K562 (cell line): ENCODE data around the gene CYP2J2. TPM values are rescaled to one million over a fixed set of nuclear protein-coding genes. Genes with fewer than 3 reads are reported as not detected.

Source experiments
- ATAC-seq: fragments of 200-7000 bp; cut with Tn5 transposase; 3 replicates; pipeline ENCODE4 v1.9.1; 2020; ENCODE audit warnings: moderate library complexity
- BruUV-seq: library from RNA; stranded (reverse); fragments of 400-500 nt; replicated peaks from 2 replicates; lab custom pipeline; 2021; lab: Mats Ljungman, UMichigan
- CTCF ChIA-PET: fragments of 300-600 bp; formaldehyde crosslinking; extraction: SDS; loops from one replicate; lab custom pipeline; 2021; ENCODE audit warnings: low intra/inter-chr PET ratio; lab: Yijun Ruan, JAX
- POLR2A ChIA-PET: fragments of 300-600, 350-650 bp; sonication (Branson Sonifier 250); formaldehyde crosslinking; extraction: SDS; loops from one replicate; lab custom pipeline; 2021; ENCODE audit warnings: antibody characterized with exemption, inconsistent platforms; lab: Yijun Ruan, JAX
- DNase-seq, 4 experiments: peaks; one replicate each; pipeline versions ENCODE4 v3.0.0 to v3.0.0-alpha.2; 2011 to 2018; ENCODE audit warnings: low spot score in 3 of 4, mixed read lengths in 3 of 4; ENCODE audit errors: extremely low read depth in 1 of 4
- FAIRE-seq: peaks from 2 replicates; lab custom pipeline; 2011; peaks lifted over from hg19 to GRCh38; lab: Jason Lieb, UNC
- H2AFZ ChIP-seq: 2 replicates; pipeline ENCODE4 v1.6.0; 2011; ENCODE audit warnings: low read depth, low read length, control low read depth, inconsistent platforms
- H3K27ac ChIP-seq: fragments of 200-600 bp; 3 replicates; pipeline ENCODE4 v1.8.0; 2011; ENCODE audit warnings: low read depth, mild to moderate bottlenecking, control low read depth, inconsistent platforms, low read length, moderate library complexity, mixed read lengths; ENCODE audit errors: extremely low read depth
- H3K27me3 ChIP-seq, 2 experiments: fragments of 300-600 bp in 1 of 2; 2 replicates in 1 of 2; 3 replicates in 1 of 2; pipeline versions ENCODE4 v1.6.0 to v1.8.0; 2011; ENCODE audit warnings: inconsistent platforms in 2 of 2, low read length in 2 of 2, mild to moderate bottlenecking in 1 of 2, mixed read lengths in 1 of 2, moderate library complexity in 1 of 2; ENCODE audit not compliant: control insufficient read depth in 2 of 2, insufficient read depth in 2 of 2
- H3K36me3 ChIP-seq: fragments of 300-600 bp; 3 replicates; pipeline ENCODE4 v1.8.0; 2011; ENCODE audit warnings: mild to moderate bottlenecking, low read length, inconsistent platforms; ENCODE audit not compliant: control insufficient read depth, insufficient read depth
- H3K4me1 ChIP-seq, 2 experiments: fragments of 200-600 bp in 1 of 2; replicated peaks in 1 of 2; 2 replicates in 1 of 2; 3 replicates in 1 of 2; pipeline versions ENCODE4 v1.5.1 to v1.8.0; 2011; ENCODE audit warnings: inconsistent platforms in 2 of 2, low read length in 2 of 2, mild to moderate bottlenecking in 1 of 2, mixed read lengths in 1 of 2, moderate library complexity in 1 of 2; ENCODE audit not compliant: control insufficient read depth in 2 of 2, insufficient read depth in 2 of 2
- H3K4me2 ChIP-seq: 2 replicates; pipeline ENCODE4 v1.6.1; 2011; ENCODE audit warnings: low read length, control low read depth, inconsistent platforms, mixed read lengths; ENCODE audit not compliant: insufficient read depth
- H3K4me3 ChIP-seq: fragments of 200-600 bp; sonication (generic), shearing (Covaris generic); 2 replicates; pipeline ENCODE4 v1.5.1; 2016; ENCODE audit warnings: control low read depth, inconsistent platforms
- H3K79me2 ChIP-seq: fragments of 200-600 bp; 3 replicates; pipeline ENCODE4 v1.8.0; 2011; ENCODE audit warnings: low read length, inconsistent platforms; ENCODE audit not compliant: control insufficient read depth, insufficient read depth
- H3K9ac ChIP-seq, 2 experiments: 2 replicates each; pipeline versions ENCODE4 v1.6.0 to v1.6.1; 2011; ENCODE audit warnings: low read depth in 2 of 2, low read length in 2 of 2, control low read depth in 1 of 2, inconsistent platforms in 1 of 2, mild to moderate bottlenecking in 1 of 2, mixed read lengths in 1 of 2; ENCODE audit not compliant: insufficient read depth in 1 of 2
- H3K9me1 ChIP-seq: one replicate; pipeline ENCODE4 v1.6.0; 2011; ENCODE audit warnings: inconsistent platforms, mild to moderate bottlenecking, low read length, moderate library complexity; ENCODE audit not compliant: control insufficient read depth, insufficient read depth
- H3K9me3 ChIP-seq: replicated peaks from 2 replicates; pipeline ENCODE4 v1.5.1; 2011; ENCODE audit warnings: low read depth, low read length, inconsistent platforms; ENCODE audit not compliant: control insufficient read depth, insufficient read depth
- H4K20me1 ChIP-seq: replicated peaks from 2 replicates; pipeline ENCODE4 v1.6.1; 2011; ENCODE audit warnings: low read length, inconsistent platforms, mixed read lengths; ENCODE audit not compliant: control insufficient read depth, insufficient read depth
- CBX3 ChIP-seq, 2 experiments: IDR thresholded peaks; 1 replicate in 1 of 2; 2 replicates in 1 of 2; pipeline ENCODE4 v1.6.1; 2012; ENCODE audit warnings: inconsistent platforms in 2 of 2, low read length in 2 of 2, borderline replicate concordance in 1 of 2, control low read depth in 1 of 2
- CSDE1 ChIP-seq, 2 experiments: fragments of 450-650 bp; IDR thresholded peaks; 2 replicates each; pipeline ENCODE4 v1.6.1; 2016; ENCODE audit warnings: mild to moderate bottlenecking in 1 of 2
- DMBX1 ChIP-seq: fragments of 250-450 bp; sonication (Bioruptor Pico); IDR thresholded peaks from 2 replicates; pipeline ENCODE4 v1.8.0; 2022; ENCODE audit warnings: inconsistent platforms, mild to moderate bottlenecking, moderate library complexity, borderline replicate concordance
- ELF1 ChIP-seq: fragments of 200-800 bp; sonication (Bioruptor generic); IDR thresholded peaks from 2 replicates; pipeline ENCODE4 v1.6.1; 2016; ENCODE audit warnings: missing genetic modification characterization, missing compliant biosample characterization
- GTF2E2 ChIP-seq: fragments of 200-800 bp; sonication (Bioruptor generic); IDR thresholded peaks from 2 replicates; pipeline ENCODE4 v1.6.1; 2016; ENCODE audit warnings: missing genetic modification characterization, missing compliant biosample characterization
- HOXB6 ChIP-seq: fragments of 250-450 bp; sonication (Bioruptor Pico); IDR thresholded peaks from 2 replicates; pipeline ENCODE4 v1.5.1; 2022; ENCODE audit warnings: mild to moderate bottlenecking, borderline replicate concordance
- KDM1A ChIP-seq, 2 experiments: fragments of 450-650 bp; IDR thresholded peaks; 2 replicates each; pipeline ENCODE4 v1.6.1; 2016; ENCODE audit warnings: mild to moderate bottlenecking in 2 of 2
- NBN ChIP-seq: fragments of 450-650 bp; IDR thresholded peaks from 2 replicates; pipeline ENCODE4 v1.6.1; 2016; ENCODE audit warnings: low read depth, mild to moderate bottlenecking
- NCOA1 ChIP-seq: fragments of 450-650 bp; IDR thresholded peaks from 2 replicates; pipeline ENCODE4 v1.6.1; 2016; ENCODE audit warnings: low read depth
- NELFE ChIP-seq: IDR thresholded peaks from 2 replicates; pipeline ENCODE4 v1.6.1; 2011; ENCODE audit warnings: mild to moderate bottlenecking; ENCODE audit not compliant: insufficient read depth, insufficient read length
- NRF1 ChIP-seq, 2 experiments: fragments of 450-650 bp; IDR thresholded peaks in 1 of 2; conservative IDR thresholded peaks in 1 of 2; 2 replicates each; pipeline ENCODE4 v1.6.1; 2014; ENCODE audit warnings: mild to moderate bottlenecking in 2 of 2
- PHF20 ChIP-seq: fragments of 450-650 bp; IDR thresholded peaks from 2 replicates; pipeline ENCODE4 v1.6.1; 2018; ENCODE audit not compliant: partially characterized antibody
- PML ChIP-seq: IDR thresholded peaks from 2 replicates; pipeline ENCODE4 v1.6.1; 2012; ENCODE audit warnings: low read length, inconsistent platforms
- RBM14 ChIP-seq: fragments of 200-400 bp; formaldehyde crosslinking; IDR thresholded peaks from 2 replicates; pipeline ENCODE4 v1.6.1; 2018; ENCODE audit warnings: low read depth, mild to moderate bottlenecking, low read length, moderate library complexity, borderline replicate concordance; ENCODE audit not compliant: insufficient read depth
- RCOR1 ChIP-seq, 2 experiments: IDR thresholded peaks; 2 replicates each; pipeline ENCODE4 v1.6.1; 2012; ENCODE audit warnings: low read depth in 2 of 2, low read length in 2 of 2, borderline replicate concordance in 1 of 2, improper control_type of control experiment in 1 of 2
- SMAD4 ChIP-seq: fragments of 250-450 bp; sonication (Bioruptor Pico); conservative IDR thresholded peaks from 2 replicates; pipeline ENCODE4 v1.8.0; 2021; ENCODE audit warnings: inconsistent platforms, mild to moderate bottlenecking, moderate library complexity
- SOX6 ChIP-seq: fragments of 450-650 bp; IDR thresholded peaks from 2 replicates; pipeline ENCODE4 v1.6.1; 2014; ENCODE audit warnings: mild to moderate bottlenecking
- TCF3 ChIP-seq: sonication (generic); formaldehyde crosslinking; IDR thresholded peaks from 2 replicates; pipeline ENCODE4 v1.4.0; 2020; ENCODE audit warnings: mild to moderate bottlenecking, missing genetic modification reagents
- VEZF1 ChIP-seq: fragments of 200-800 bp; sonication (Bioruptor generic); IDR thresholded peaks from 2 replicates; pipeline ENCODE4 v1.6.1; 2017; ENCODE audit warnings: missing genetic modification characterization, missing compliant biosample characterization
- ZNF217 ChIP-seq: sonication (generic); formaldehyde crosslinking; IDR thresholded peaks from 2 replicates; pipeline ENCODE4 v1.8.0; 2022; ENCODE audit warnings: mild to moderate bottlenecking, missing genetic modification reagents
- ZNF316 ChIP-seq: fragments of 450-650 bp; IDR thresholded peaks from 2 replicates; pipeline ENCODE4 v1.6.1; 2016
- ZNF445 ChIP-seq: fragments of 250-450 bp; sonication (Bioruptor Pico); IDR thresholded peaks from 2 replicates; pipeline ENCODE4 v1.4.0; 2020; ENCODE audit warnings: low read depth, mild to moderate bottlenecking, moderate library complexity
- ZNF589 ChIP-seq: fragments of 200-800 bp; sonication (Bioruptor generic); IDR thresholded peaks from 2 replicates; pipeline ENCODE4 v1.6.1; 2016; ENCODE audit warnings: low read depth, missing genetic modification characterization, missing compliant biosample characterization
- WGBS: fragments of 100-300 bp; shearing (Covaris generic); methylation state at CpG from one replicate; pipeline ENCODE4 v1.1.6; 2016; ENCODE audit warnings: low coverage, mixed read lengths; ENCODE audit not compliant: insufficient coverage; ENCODE audit errors: missing lambda C conversion rate; 5-methylcytosine and 5-hydroxymethylcytosine counted together
- in situ Hi-C: fragments of 300-500 bp; cut with MboI; formaldehyde crosslinking; loops from 4 replicates; pipeline ENCODE4 v1.15.0; 2018; ENCODE audit warnings: inconsistent platforms, mixed read lengths
- intact Hi-C: fragments of 100-400 bp; cut with micrococcal nuclease; formaldehyde crosslinking; loops from 2 replicates; pipeline ENCODE4 v1.14.2; 2022
- polyA plus RNA-seq, 8 experiments: library from polyadenylated mRNA; depleted of rRNA in 4 of 8; stranded (reverse) in 5 of 8; unstranded in 3 of 8; fragments of >200 nt; fragmentation: Nextera tagmentation in 2 of 8; fragmentation: Illumina TruSeq in 1 of 8; extraction: Ambion mirVana in 2 of 8; extraction: Trizol in 1 of 8; gene quantifications; 2 replicates each; pipeline versions ENCODE4 v1.2.1 to v1.2.3, GENCODE V29; 2011 to 2014; ENCODE audit warnings: inconsistent platforms in 1 of 8, missing spikeins in 1 of 8
- total RNA-seq, 7 experiments: library from RNA; depleted of rRNA in 6 of 7; stranded (reverse); fragments of >200 nt in 6 of 7; fragmentation: Illumina TruSeq in 2 of 7; extraction: Trizol in 2 of 7; gene quantifications; 2 replicates each; pipeline versions ENCODE4 v1.2.1 to v1.2.3, GENCODE V29; 2011 to 2021; ENCODE audit warnings: low replicate concordance in 1 of 7

CYP2J2 gene
- total and polyA plus RNA-seq, 9 of the 15 experiments (the other 6 are each of a cell fraction or from before 2014, with no cell fraction given), result not detected

GRCh38 chr1:59967141-59967697, 40.6 kb upstream of the CYP2J2 start:
- BruUV-seq, result no TSS peak
- intact Hi-C loops (no loop called here), in situ Hi-C loops (no loop called here)
- Histone ChIP-seq H3K9me1 (no peaks in the 10 kb centered on the region), H3K4me2 (no peak overlapping the region), H4K20me1 (no peaks in the 10 kb centered on the region), H3K79me2 (no peaks in the 10 kb centered on the region), H3K4me3 (no peak overlapping the region), H3K4me1 (peaks cover 3 to 11% of the 10 kb centered on the region in 2 experiments; a peak in 3 of 5 replicates), H3K27ac (no peak overlapping the region), H3K9ac (no peak overlapping the region), H2AFZ (no peak overlapping the region; the same call in 1 of the 2 replicates), H3K36me3 (no peaks in the 10 kb centered on the region), H3K27me3 (peaks cover 2 to 3% of the 10 kb centered on the region in 2 experiments; a peak in 2 of 5 replicates), H3K9me3 (no peaks in the 10 kb centered on the region)
- ATAC-seq, result peak; percentile 95
- WGBS, result 0% methylated on average over 6 of the region's 6 CpGs
- ChIA-PET POLR2A (interaction anchor here (1.0 to 1.2 kb wide), 2 partner anchors 211 to 1026 kb away, joined by 3 read pairs; no protein-coding TSS in a partner anchor), CTCF (interaction anchor here (1.0 kb wide), 1 partner anchor 88 kb away, joined by 4 read pairs; no protein-coding TSS in a partner anchor)
- FAIRE-seq, result peak; percentile 98
- DNase-seq, result peak; percentile 43 to 86 (median 66)
- TF ChIP-seq ZNF589 (CRISPR knock-in tag), result peak; percentile 48; the same call in 1 of the 2 replicates
- TF ChIP-seq HOXB6 (CRISPR knock-in tag), result no peak
- TF ChIP-seq RCOR1 (IDR thresholded peaks at IDR 0.05; ENCODE audit: borderline replicate concordance in 1 of 2, low read depth in 2 of 2, low read length in 2 of 2), result peak in 1 of 2 experiments; percentile 66; a peak in 1 of 4 replicates
- peak; percentile 32; the same call in 1 of the 2 replicates for TF ChIP-seq NCOA1
- no peak for TF ChIP-seq RBM14
- peak; percentile 63 for TF ChIP-seq SOX6
- no peak for TF ChIP-seq ZNF217 (CRISPR knock-in tag)
- TF ChIP-seq VEZF1 (CRISPR knock-in tag), result peak; percentile 33
- TF ChIP-seq NRF1 (conservative IDR thresholded peaks at IDR 0.05 in 1 of 2, IDR thresholded peaks at IDR 0.05 in 1 of 2), result peak; percentile 51 to 64; a peak in 3 of 4 replicates
- TF ChIP-seq GTF2E2 (tag), result no peak
- TF ChIP-seq CBX3 (IDR thresholded peaks at IDR 0.05; ENCODE audit: borderline replicate concordance in 1 of 2, low read length in 2 of 2), result peak in 1 of 2 experiments; percentile 80; a peak in 2 of 3 replicates
- TF ChIP-seq ZNF316, result peak; percentile 31; the same call in 1 of the 2 replicates
- no peak for TF ChIP-seq CSDE1 (IDR thresholded peaks at IDR 0.05)
- TF ChIP-seq ELF1 (tag), result no peak
- TF ChIP-seq KDM1A (IDR thresholded peaks at IDR 0.05), result peak; percentile 70 to 71; a peak in 3 of 4 replicates
- peak; percentile 92 for TF ChIP-seq TCF3 (CRISPR knock-in tag)
- peak; percentile 61; the same call in 1 of the 2 replicates for TF ChIP-seq DMBX1 (CRISPR knock-in tag)
- TF ChIP-seq PML, result peak; percentile 88
- no peak for TF ChIP-seq ZNF445 (CRISPR knock-in tag)
- peak; percentile 91 for TF ChIP-seq SMAD4 (CRISPR knock-in tag)
- 0 out of 2 replicates have a peak, but pooled peaks have one; percentile 71 for TF ChIP-seq NBN
- no peak for TF ChIP-seq NELFE
- TF ChIP-seq PHF20, result no peak
